GM10266 (cell line): ENCODE data around the gene PLCE1.

Experiments used
- DNase-seq: peaks from one replicate; pipeline ENCODE4 v3.0.0; 2012; ENCODE audit errors: extremely low spot score
- CTCF ChIP-seq: IDR thresholded peaks from 2 replicates; pipeline ENCODE4 v1.5.1; 2012; ENCODE audit warnings: mild to moderate bottlenecking, low read depth; ENCODE audit not compliant: control insufficient read depth, insufficient read depth; ENCODE audit errors: missing control alignments

PLCE1 gene

DNA sequence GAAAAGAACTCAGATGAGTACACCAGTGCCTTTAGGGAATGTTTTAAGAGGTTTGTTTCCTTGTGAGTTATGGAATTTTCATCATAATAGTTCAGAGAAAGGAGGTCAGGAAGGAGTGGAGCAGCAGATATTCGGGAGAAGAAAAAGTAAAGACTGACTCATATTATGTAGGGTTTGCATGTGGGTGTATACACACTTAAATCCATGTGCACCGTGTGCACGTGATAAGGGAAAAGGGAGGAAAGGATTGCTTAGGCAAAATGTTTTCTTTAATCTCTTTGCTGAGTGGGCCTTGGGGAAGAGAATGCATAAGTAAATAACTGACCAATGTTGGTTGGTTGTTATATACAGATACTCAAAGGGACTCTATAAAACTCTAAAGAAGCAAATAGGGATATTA is 30.2 kb downstream of the PLCE1 start:
- no peak for DNase-seq
- no peak for TF ChIP-seq CTCF

GRCh38 chr10:94024407-94024806 is 30.7 kb downstream of the PLCE1 start:
- TF ChIP-seq CTCF, result no peak
- no peak for DNase-seq

GRCh38 chr10:94025806-94026205 is 32.1 kb downstream of the PLCE1 start:
- no peak for DNase-seq
- no peak for TF ChIP-seq CTCF

- no peak for TF ChIP-seq CTCF
- DNase-seq, result no peak
Measured at GRCh38 chr10:94027197-94027596, 33.5 kb downstream of the PLCE1 start.

DNA sequence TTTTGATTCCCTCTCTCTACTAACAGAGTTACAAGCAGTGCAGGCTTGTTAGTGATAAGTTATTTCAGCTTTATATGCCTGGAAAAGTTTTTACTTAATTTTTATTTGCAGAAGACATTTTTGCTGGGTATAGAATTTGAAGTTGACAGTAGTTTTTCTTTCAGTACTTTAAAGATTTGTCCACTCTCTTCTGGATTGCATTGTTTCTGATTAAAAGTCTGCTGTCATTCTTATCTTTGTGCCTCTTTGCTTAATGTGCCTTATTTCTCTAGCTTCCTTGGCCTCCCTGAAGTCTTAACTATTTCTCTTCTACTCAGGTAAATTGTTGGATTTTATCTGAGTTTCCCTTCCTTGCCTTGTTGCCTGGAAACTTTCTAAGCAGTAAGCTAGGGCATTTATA is 36.2 kb downstream of the PLCE1 start:
- no peak for DNase-seq
- TF ChIP-seq CTCF, result no peak

- no peak for DNase-seq
- no peak for TF ChIP-seq CTCF
Measured at GRCh38 chr10:94035982-94036765, 42.4 kb downstream of the PLCE1 start.

DNA sequence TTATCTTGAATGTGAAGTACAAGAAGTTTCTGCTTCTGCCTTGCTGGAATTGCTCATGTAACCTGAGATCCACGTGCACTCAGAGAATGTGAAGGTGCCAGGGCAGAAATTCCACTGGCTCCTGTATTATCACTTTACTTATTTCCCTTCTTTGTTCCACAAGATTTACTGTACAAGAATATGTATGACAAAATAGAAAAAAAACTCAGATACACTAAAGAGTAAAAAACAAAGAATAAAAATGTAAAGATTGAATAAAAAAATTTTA is 43.0 kb downstream of the PLCE1 start:
- TF ChIP-seq CTCF, result no peak

More for the DNA sequence above, 43.0 kb downstream of the PLCE1 start:
- DNase-seq, result no peak
